Fibroblast of lung (primary cell): ENCODE measurements around the gene TPST2. TPM values are rescaled to one million over a fixed set of nuclear protein-coding genes. Genes with fewer than 3 reads are reported as not detected.

Experiments
- DNase-seq, 2 donors: peaks; one replicate each; pipeline versions ENCODE4 v3.0.0 to v3.0.0-alpha.2; 2010; ENCODE audit warnings: low read depth in 2 of 2
- H2AFZ ChIP-seq: 2 replicates; pipeline ENCODE4 v1.5.1; 2012; ENCODE audit warnings: low read length, control low read depth, inconsistent platforms
- H3K27ac ChIP-seq: 2 replicates; pipeline ENCODE4 v1.5.1; 2011; ENCODE audit warnings: low read length, control low read depth; ENCODE audit not compliant: insufficient read depth
- H3K27me3 ChIP-seq: 2 replicates; pipeline ENCODE4 v1.5.1; 2011; ENCODE audit warnings: mild to moderate bottlenecking, low read length; ENCODE audit not compliant: control insufficient read depth, insufficient read depth
- H3K36me3 ChIP-seq: 2 replicates; pipeline ENCODE4 v1.5.1; 2011; ENCODE audit warnings: low read length; ENCODE audit not compliant: control insufficient read depth, insufficient read depth
- H3K4me1 ChIP-seq: 2 replicates; pipeline ENCODE4 v1.5.1; 2011; ENCODE audit warnings: low read length; ENCODE audit not compliant: control insufficient read depth, insufficient read depth; ENCODE audit errors: extremely low read depth
- H3K4me2 ChIP-seq: 2 replicates; pipeline ENCODE4 v1.5.1; 2011; ENCODE audit warnings: low read length, control low read depth; ENCODE audit not compliant: insufficient read depth; ENCODE audit errors: extremely low read depth
- H3K4me3 ChIP-seq, 4 experiments: fragments of 200-600 bp in 1 of 4; sonication (generic) in 1 of 4; replicated peaks in 1 of 4; 2 replicates each; pipeline ENCODE4 v1.5.1; 2011 to 2016; ENCODE audit warnings: low read length in 4 of 4, low read depth in 3 of 4, mild to moderate bottlenecking in 3 of 4, control low read depth in 2 of 4, inconsistent platforms in 1 of 4, mixed read lengths in 1 of 4; ENCODE audit not compliant: insufficient read depth in 1 of 4; ENCODE audit errors: control extremely low read depth in 1 of 4
- H3K79me2 ChIP-seq: 2 replicates; pipeline ENCODE4 v1.5.1; 2012; ENCODE audit warnings: mild to moderate bottlenecking, low read length, inconsistent platforms; ENCODE audit not compliant: control insufficient read depth, insufficient read depth
- H3K9ac ChIP-seq: 2 replicates; pipeline ENCODE4 v1.5.1; 2011; ENCODE audit warnings: mild to moderate bottlenecking, low read length, control low read depth; ENCODE audit not compliant: insufficient read depth
- H3K9me3 ChIP-seq: 2 replicates; pipeline ENCODE4 v1.5.1; 2012; ENCODE audit warnings: low read depth, low read length; ENCODE audit not compliant: control insufficient read depth, insufficient read depth
- H4K20me1 ChIP-seq: 2 replicates; pipeline ENCODE4 v1.5.1; 2011; ENCODE audit warnings: low read length; ENCODE audit not compliant: control insufficient read depth, insufficient read depth; ENCODE audit errors: extremely low read depth
- CTCF ChIP-seq, 2 donors: IDR thresholded peaks in 1 of 2; conservative IDR thresholded peaks in 1 of 2; 1 replicate in 1 of 2; 2 replicates in 1 of 2; pipeline ENCODE4 v1.5.1; 2011 to 2012; ENCODE audit warnings: low read length in 2 of 2, control low read depth in 1 of 2, inconsistent platforms in 1 of 2, low read depth in 1 of 2, mild to moderate bottlenecking in 1 of 2
- EZH2 ChIP-seq: IDR thresholded peaks from 2 replicates; pipeline ENCODE4 v1.5.1; 2012; ENCODE audit warnings: low read length, control low read depth, mild to moderate bottlenecking; ENCODE audit errors: missing control alignments
- polyA plus RNA-seq, 2 donors: library from polyadenylated mRNA; depleted of rRNA in 1 of 2; stranded (reverse) in 1 of 2; unstranded in 1 of 2; fragments of >200 nt; gene quantifications; 2 replicates each; pipeline ENCODE4 v1.2.1, GENCODE V29; 2011 to 2012; ENCODE audit warnings: missing spikeins in 1 of 2
- total RNA-seq: library from RNA; depleted of rRNA; stranded (reverse); fragments of >200 nt; gene quantifications from 2 replicates; pipeline ENCODE4 v1.2.1, GENCODE V29; 2014

TPST2 gene
- total and polyA plus RNA-seq, 2 donors (not counting 1 experiment from before 2014, with no cell fraction given): 32.5 to 35.0 TPM

- no peaks in the 10 kb centered on the region for H4K20me1 ChIP-seq
- no peak overlapping the region for H3K27ac ChIP-seq
- no peak overlapping the region for H2AFZ ChIP-seq
- DNase-seq: peak; percentile 21 to 56
- H3K4me1 ChIP-seq: no peaks in the 10 kb centered on the region
- H3K36me3 ChIP-seq: no peaks in the 10 kb centered on the region
- H3K9ac ChIP-seq: no peak overlapping the region
- no peak overlapping the region for H3K4me2 ChIP-seq
- TF ChIP-seq CTCF (conservative IDR thresholded peaks at IDR 0.05 in 1 of 2, IDR thresholded peaks at IDR 0.05 in 1 of 2; ENCODE audit: low read depth in 1 of 2, low read length in 2 of 2) (no peak), EZH2 (no peak)
- H3K9me3 ChIP-seq: no peaks in the 10 kb centered on the region
- H3K79me2 ChIP-seq: peaks cover 1% of the 10 kb centered on the region
- H3K27me3 ChIP-seq: no peaks in the 10 kb centered on the region
- H3K4me3 ChIP-seq: no peak overlapping the region
Observed at GRCh38 chr22:26573026-26573662, 16.8 kb downstream of the TPST2 start.

GRCh38 chr22:26570864-26571525 lies 18.9 kb downstream of the TPST2 start:
- Histone ChIP-seq H3K36me3 (no peaks in the 10 kb centered on the region), H2AFZ (no peak overlapping the region), H4K20me1 (no peaks in the 10 kb centered on the region), H3K4me3 (no peak overlapping the region), H3K27ac (no peak overlapping the region), H3K9me3 (no peaks in the 10 kb centered on the region), H3K27me3 (no peaks in the 10 kb centered on the region), H3K79me2 (peaks cover 3% of the 10 kb centered on the region), H3K4me1 (no peaks in the 10 kb centered on the region), H3K4me2 (no peak overlapping the region), H3K9ac (no peak overlapping the region)
- no peak for TF ChIP-seq EZH2
- TF ChIP-seq CTCF (conservative IDR thresholded peaks at IDR 0.05 in 1 of 2, IDR thresholded peaks at IDR 0.05 in 1 of 2; ENCODE audit: low read depth in 1 of 2, low read length in 2 of 2): no peak
- no peak for DNase-seq

GRCh38 chr22:26570115-26570514 lies 19.8 kb downstream of the TPST2 start:
- H2AFZ ChIP-seq: no peak overlapping the region
- no peaks in the 10 kb centered on the region for H3K9me3 ChIP-seq
- H3K9ac ChIP-seq: peak overlapping the region; percentile 1
- no peak overlapping the region for H3K4me3 ChIP-seq
- H3K4me1 ChIP-seq: no peaks in the 10 kb centered on the region
- TF ChIP-seq CTCF (conservative IDR thresholded peaks at IDR 0.05 in 1 of 2, IDR thresholded peaks at IDR 0.05 in 1 of 2; ENCODE audit: low read depth in 1 of 2, low read length in 2 of 2): no peak
- TF ChIP-seq EZH2: no peak
- H3K4me2 ChIP-seq: no peak overlapping the region
- no peaks in the 10 kb centered on the region for H3K27me3 ChIP-seq
- peak in 1 of 2 donors; percentile 38 for DNase-seq
- no peak overlapping the region for H3K27ac ChIP-seq
- no peaks in the 10 kb centered on the region for H4K20me1 ChIP-seq
- H3K79me2 ChIP-seq: peaks cover 3% of the 10 kb centered on the region
- H3K36me3 ChIP-seq: no peaks in the 10 kb centered on the region
